ENCODE measurements around the gene ZDHHC17.

GRCh38 chr12:76714415-76714814 lies 49.5 kb upstream of the ZDHHC17 start:
- TF ChIP-seq CTCF (conservative IDR thresholded peaks at IDR 0.05; ENCODE audit: low read depth, low read length) (no peak), EZH2 (IDR thresholded peaks at IDR 0.05; ENCODE audit: low read length, unreplicated experiment) (no peak), EZH2phosphoT487 (IDR thresholded peaks at IDR 0.05; ENCODE audit: borderline replicate concordance, low read length) (no peak)

Data from PC-3 (cell line).